Measurements from ENCODE around the gene ANAPC4.

DNA sequence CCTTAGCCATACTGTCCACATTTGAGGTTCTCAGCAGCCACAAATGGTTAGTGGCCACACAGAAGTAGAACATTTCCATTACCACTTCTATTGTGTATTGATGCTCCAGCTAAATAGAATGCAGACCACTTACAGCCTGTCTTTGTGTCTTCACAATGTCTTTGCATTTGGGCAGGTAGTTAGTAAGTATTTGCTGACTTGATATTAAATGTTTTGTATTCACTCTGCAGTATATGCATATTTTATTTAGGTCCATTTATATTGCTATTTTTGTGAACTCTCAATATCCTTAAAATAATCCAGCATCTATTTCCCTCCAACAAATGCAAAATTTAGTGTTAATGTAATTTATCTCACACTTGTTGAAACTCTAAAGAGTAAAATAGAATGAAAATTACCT lies 26.6 kb downstream of the ANAPC4 start:
- no peak for TF ChIP-seq ELF4 (IDR thresholded peaks at IDR 0.05)
- no peak for TF ChIP-seq NFRKB (IDR thresholded peaks at IDR 0.05)
- TF ChIP-seq ZNF384 (IDR thresholded peaks at IDR 0.05), result no peak
- TF ChIP-seq SUZ12 (IDR thresholded peaks at IDR 0.05), result no peak
- TF ChIP-seq FOXK2 (IDR thresholded peaks at IDR 0.05), result no peak
- TF ChIP-seq ARNT (IDR thresholded peaks at IDR 0.05), result no peak
- no peak for TF ChIP-seq HDGF (IDR thresholded peaks at IDR 0.05; ENCODE audit: borderline replicate concordance)
- TF ChIP-seq BHLHE40 (IDR thresholded peaks at IDR 0.05; ENCODE audit: borderline replicate concordance), result no peak
- no peak for TF ChIP-seq L3MBTL2 (conservative IDR thresholded peaks at IDR 0.05)
- TF ChIP-seq FOXA1 (IDR thresholded peaks at IDR 0.05), result no peak
- TF ChIP-seq LEF1 (IDR thresholded peaks at IDR 0.05; ENCODE audit: borderline replicate concordance), result no peak
- TF ChIP-seq TARDBP (IDR thresholded peaks at IDR 0.05), result no peak
- TF ChIP-seq, protein P1, sequence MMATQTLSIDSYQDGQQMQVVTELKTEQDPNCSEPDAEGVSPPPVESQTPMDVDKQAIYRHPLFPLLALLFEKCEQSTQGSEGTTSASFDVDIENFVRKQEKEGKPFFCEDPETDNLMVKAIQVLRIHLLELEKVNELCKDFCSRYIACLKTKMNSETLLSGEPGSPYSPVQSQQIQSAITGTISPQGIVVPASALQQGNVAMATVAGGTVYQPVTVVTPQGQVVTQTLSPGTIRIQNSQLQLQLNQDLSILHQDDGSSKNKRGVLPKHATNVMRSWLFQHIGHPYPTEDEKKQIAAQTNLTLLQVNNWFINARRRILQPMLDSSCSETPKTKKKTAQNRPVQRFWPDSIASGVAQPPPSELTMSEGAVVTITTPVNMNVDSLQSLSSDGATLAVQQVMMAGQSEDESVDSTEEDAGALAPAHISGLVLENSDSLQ (IDR thresholded peaks at IDR 0.05), result no peak

Measured in HEK293T (cell line).